ENCODE measurements around the gene SCN2B. TPM values are rescaled to one million over a fixed set of nuclear protein-coding genes. Genes with fewer than 3 reads are reported as not detected.

Gene SCN2B
- total and polyA plus RNA-seq, 2 of the 4 experiments (the other 2 are of a cell fraction) = under 0.01 to 0.05 TPM

GRCh38 chr11:118146554-118146953 is 29.9 kb downstream of the SCN2B start:
- no peak overlapping the region for H2BK5ac ChIP-seq (ENCODE audit: low read depth, low read length, poor library complexity, severe bottlenecking)
- no peak overlapping the region for H3K27ac ChIP-seq (ENCODE audit: insufficient read depth, low read length)
- TF ChIP-seq NFE2L2 (IDR thresholded peaks at IDR 0.05; ENCODE audit: low read depth, low read length) (no peak), CTCF (conservative IDR thresholded peaks at IDR 0.05; ENCODE audit: low read depth, low read length) (no peak), MAZ (IDR thresholded peaks at IDR 0.05; ENCODE audit: borderline replicate concordance, low read depth, low read length) (no peak), BHLHE40 (IDR thresholded peaks at IDR 0.05; ENCODE audit: low read depth, low read length) (no peak), MXI1 (IDR thresholded peaks at IDR 0.05; ENCODE audit: borderline replicate concordance, low read depth, low read length) (no peak), MAFK (IDR thresholded peaks at IDR 0.05; ENCODE audit: low read depth, low read length) (no peak), POLR2A (IDR thresholded peaks at IDR 0.05; ENCODE audit: low read depth, low read length) (no peak), CHD1 (IDR thresholded peaks at IDR 0.05; ENCODE audit: low read depth, low read length) (no peak), FOS (IDR thresholded peaks at IDR 0.05; ENCODE audit: low read depth, low read length) (no peak), USF2 (IDR thresholded peaks at IDR 0.05; ENCODE audit: low read depth, low read length) (no peak), CEBPB (IDR thresholded peaks at IDR 0.05; ENCODE audit: low read depth, low read length) (no peak), SMC3 (IDR thresholded peaks at IDR 0.05; ENCODE audit: low read depth, low read length) (no peak)
- no peak overlapping the region for H4K8ac ChIP-seq (ENCODE audit: low read depth in 2 of 2, low read length in 2 of 2)
- H3K9ac ChIP-seq (ENCODE audit: low read depth, low read length) = no peak overlapping the region
- H3K36me3 ChIP-seq (ENCODE audit: control insufficient read depth, insufficient read depth, low read length) = no peaks in the 10 kb centered on the region
- H2BK120ac ChIP-seq (ENCODE audit: low read depth, low read length) = no peak overlapping the region
- no peak for ATAC-seq (ENCODE audit: low read depth)
- H3K4me3 ChIP-seq (ENCODE audit: insufficient read depth, low read depth, low read length) = no peak overlapping the region
- H3K9me1 ChIP-seq (ENCODE audit: insufficient read depth, low read length) = no peaks in the 10 kb centered on the region
- no peak overlapping the region for H4K91ac ChIP-seq (ENCODE audit: insufficient read depth, low read depth, low read length)
- no peak overlapping the region for H3K14ac ChIP-seq (replicated peaks; ENCODE audit: low read depth, low read length)
- H3K23ac ChIP-seq (ENCODE audit: low read depth, low read length) = no peak overlapping the region
- in situ Hi-C loops (cut with MboI; ENCODE audit: low sequenced_read_pairs) = loop anchor here (10.0 kb wide), 1 partner anchor 208 kb away; the partner anchor contains the start of gene UBE4A
- no peak overlapping the region for H4K5ac ChIP-seq (ENCODE audit: low read depth, low read length)
- H3K18ac ChIP-seq (ENCODE audit: low read depth, low read length) = no peak overlapping the region
- H2AK9ac ChIP-seq (replicated peaks; ENCODE audit: low read depth, low read length, poor library complexity) = no peak overlapping the region
- no peak overlapping the region for H3K4ac ChIP-seq (ENCODE audit: low read depth, low read length)
- 77% methylated on average over 4 of the region's 6 CpGs; no CpG with 5 or more reads in 1 of the 2 experiments for WGBS, 2 experiments (ENCODE audit: extremely low coverage in 2 of 2, insufficient read length in 1 of 2)
- no peak overlapping the region for H2BK15ac ChIP-seq (ENCODE audit: low read depth, low read length)
- H3K4me2 ChIP-seq (ENCODE audit: low read depth, low read length) = no peak overlapping the region
- intact Hi-C loops (cut with micrococcal nuclease) = loop anchor here (5.0 kb wide), 2 partner anchors 341 to 421 kb away; partner anchors contain the start of gene IFT46
- H4K20me1 ChIP-seq (ENCODE audit: insufficient read depth, low read length) = no peaks in the 10 kb centered on the region
- no peaks in the 10 kb centered on the region for H3K9me3 ChIP-seq (ENCODE audit: control insufficient read depth, insufficient read depth, low read length)
- H2AK5ac ChIP-seq (ENCODE audit: low read depth, low read length) = no peak overlapping the region
- no peaks in the 10 kb centered on the region for H3K79me1 ChIP-seq (ENCODE audit: low read depth in 1 of 2, low read length in 2 of 2)
- no TSS peak for BruUV-seq (replicated peaks)
- H3K56ac ChIP-seq (ENCODE audit: extremely low read depth, insufficient read depth, low read length) = no peak overlapping the region
- POLR2A ChIA-PET (ENCODE audit: unreplicated experiment) = no interaction called here
- H2BK20ac ChIP-seq (ENCODE audit: low read depth, low read length) = no peak overlapping the region
- no peaks in the 10 kb centered on the region for H3K4me1 ChIP-seq (ENCODE audit: control insufficient read depth, insufficient read depth, low read length)
- dilution Hi-C loops (cut with HindIII; ENCODE audit: low sequenced_read_pairs, unreplicated experiment) = no loop called here
- DNase-seq = no peak
- H2AFZ ChIP-seq (replicated peaks; ENCODE audit: low read length, poor library complexity) = no peak overlapping the region
- CTCF ChIA-PET = interaction anchor here (1.4 kb wide), 1 partner anchor 25 kb away, joined by 3 read pairs; no protein-coding TSS in a partner anchor
- H3K27me3 ChIP-seq (ENCODE audit: control insufficient read depth, insufficient read depth, low read length) = peaks cover 42% of the 10 kb centered on the region

Data from IMR-90 (cell line).